Stimulated activated CD8-positive, alpha-beta memory T cell treated with anti-CD3 and anti-CD28 coated beads, Interleukin-4, amount 100 ng/mL, for 1 hour (primary cell): ENCODE measurements around the gene DPT.
"Not testable (repeated sequence)": the region's sequence is repeated elsewhere in the genome, so short reads cannot be mapped to it uniquely, and the experiment has no call there.

Experiments
- DNase-seq, 2 donors: peaks; one replicate each; pipeline ENCODE4 v3.0.0-alpha.2; 2020; ENCODE audit warnings: low read depth in 2 of 2, low spot score in 1 of 2

The DPT gene

DNA sequence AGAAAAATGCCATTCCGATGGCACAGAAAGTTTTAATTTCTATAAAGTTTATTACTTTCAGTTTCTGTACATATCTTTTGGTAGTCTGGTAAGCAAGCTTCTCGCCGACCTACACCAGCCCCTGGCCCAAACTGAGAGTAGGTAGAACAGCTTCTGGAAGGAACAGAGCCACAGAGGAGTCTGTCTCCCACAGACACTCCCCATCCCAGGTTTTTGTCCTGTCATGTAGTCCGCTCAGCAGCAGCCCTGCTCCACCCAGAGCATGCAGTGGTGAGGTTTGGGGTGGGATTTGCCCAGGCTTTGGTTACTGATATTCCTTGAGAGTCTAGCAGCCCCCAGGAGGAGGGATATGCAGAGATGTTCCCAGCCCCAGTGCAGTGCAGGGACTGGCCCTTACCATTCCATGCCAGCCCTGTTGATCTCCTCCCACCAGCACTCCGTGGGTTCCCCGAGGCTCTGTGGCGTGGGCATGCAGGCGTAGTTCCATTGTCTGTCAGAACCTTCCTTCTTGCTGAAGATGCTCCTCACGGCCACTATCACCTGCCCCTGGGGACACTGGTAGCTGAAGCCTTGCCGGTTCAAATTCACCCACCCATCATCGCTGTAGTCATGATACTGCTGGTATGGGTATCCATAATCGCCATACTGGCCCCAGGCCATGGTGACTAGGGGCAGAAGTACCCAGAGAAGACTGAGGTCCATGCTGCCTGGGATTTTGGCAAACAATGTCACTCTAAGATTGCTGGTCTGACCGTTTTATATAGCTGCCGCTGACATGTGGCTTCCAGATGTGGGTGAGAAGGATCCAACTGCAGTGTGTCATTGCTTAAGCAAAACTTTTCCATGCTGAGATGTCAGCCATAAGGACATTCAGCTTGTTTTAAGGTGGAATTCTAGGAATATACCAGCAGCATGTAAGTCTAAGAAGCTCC, at the start of gene DPT:
TSS of gene DPT (minus strand) at position 734 of the 932 bp plus-strand sequence. CDS start at position 702, 32 bp downstream.
- no peak for DNase-seq

DNA sequence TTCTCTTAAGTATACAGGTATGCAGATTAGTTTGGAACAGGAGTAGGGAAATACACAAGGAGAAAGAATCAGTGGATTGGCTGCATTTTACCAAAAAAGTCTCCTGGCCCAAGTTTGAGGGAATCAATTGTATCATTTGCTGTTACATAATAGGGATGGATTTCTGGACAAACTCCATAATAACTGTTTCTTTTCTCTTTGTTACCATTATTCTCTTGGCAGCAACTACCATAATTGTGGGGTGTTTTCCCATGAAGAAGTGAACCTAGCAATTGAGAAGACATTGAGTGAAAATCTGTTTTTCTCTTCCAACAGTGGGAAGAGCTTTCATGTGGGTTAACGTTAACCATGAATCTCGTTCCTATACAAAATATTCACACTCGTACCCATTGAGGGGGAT, 46.4 kb upstream of the DPT start:
- DNase-seq: no peak

DNA sequence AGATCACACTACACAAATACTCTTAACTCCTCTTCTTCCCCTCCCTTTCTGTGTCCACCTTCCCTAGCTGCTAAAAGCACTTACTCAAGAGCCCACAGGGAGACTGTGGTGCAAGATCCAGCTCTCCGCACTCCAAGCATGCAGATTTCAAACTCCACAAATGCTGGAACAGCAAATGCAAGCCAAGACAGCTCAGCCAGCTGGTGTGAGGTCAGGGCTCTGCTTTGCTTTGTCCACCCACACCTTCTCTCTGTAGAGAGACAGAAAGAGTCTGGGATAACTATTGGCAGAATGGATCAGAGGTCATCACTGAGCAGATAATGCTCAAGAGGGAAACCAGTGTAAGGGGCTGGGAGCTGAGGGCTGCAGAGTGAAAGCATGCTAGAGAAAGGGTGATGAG, 45.2 kb upstream of the DPT start:
- no peak for DNase-seq

DNA sequence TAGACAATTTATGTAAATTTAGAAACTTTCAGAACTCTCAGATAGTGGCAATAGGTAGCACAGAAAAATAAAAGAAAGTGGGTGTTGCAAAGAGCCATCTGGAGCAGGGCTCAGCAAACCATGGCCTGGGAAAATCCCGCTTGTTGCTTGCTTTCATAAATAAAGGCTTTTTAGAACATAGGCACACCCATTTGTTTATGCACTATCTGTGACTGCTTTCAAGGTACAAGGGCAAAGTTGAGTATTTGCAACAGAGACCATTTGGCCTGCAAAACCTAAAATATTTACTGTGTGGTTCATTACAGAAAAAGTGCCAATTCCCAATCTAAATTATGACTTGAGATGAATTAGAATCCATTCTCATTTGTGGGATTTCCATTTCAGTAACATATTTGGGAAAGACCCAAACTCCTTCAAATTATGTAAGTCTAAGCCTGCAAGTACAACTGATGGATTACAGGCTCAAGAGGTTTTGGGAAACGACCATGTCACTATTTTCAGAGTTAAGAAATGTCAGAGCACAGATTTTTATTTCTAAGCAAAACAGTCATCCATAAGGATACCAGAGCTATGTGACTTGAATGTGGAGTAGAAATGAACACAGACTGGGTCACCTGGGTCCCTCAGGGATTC, 43.5 kb upstream of the DPT start:
- DNase-seq: no peak

DNA sequence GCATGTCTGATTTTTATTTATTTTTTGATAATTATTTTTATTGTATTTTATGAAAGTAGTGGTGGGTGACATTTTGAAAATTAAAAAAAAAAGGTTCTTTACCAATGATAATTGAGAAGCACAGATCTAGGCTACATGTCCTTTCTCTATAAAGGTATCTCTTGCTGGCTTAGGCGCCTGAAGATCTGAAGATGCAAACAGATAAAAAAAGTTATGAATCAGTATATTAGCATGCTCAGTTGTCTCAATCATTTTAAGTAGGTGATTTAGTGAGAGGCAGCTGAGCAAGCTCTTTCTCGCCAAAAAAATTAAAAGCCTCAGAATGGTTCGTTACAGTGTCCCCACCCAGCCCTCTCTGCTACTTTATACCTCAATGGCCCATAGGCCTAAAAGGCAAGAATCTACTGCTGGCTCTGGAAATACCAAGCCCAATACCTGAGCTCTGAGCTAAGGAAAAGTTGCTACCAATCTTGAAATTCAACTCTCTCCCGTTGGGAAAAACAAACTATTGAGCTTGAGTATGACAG, 42.2 kb upstream of the DPT start:
- no peak for DNase-seq

DNA sequence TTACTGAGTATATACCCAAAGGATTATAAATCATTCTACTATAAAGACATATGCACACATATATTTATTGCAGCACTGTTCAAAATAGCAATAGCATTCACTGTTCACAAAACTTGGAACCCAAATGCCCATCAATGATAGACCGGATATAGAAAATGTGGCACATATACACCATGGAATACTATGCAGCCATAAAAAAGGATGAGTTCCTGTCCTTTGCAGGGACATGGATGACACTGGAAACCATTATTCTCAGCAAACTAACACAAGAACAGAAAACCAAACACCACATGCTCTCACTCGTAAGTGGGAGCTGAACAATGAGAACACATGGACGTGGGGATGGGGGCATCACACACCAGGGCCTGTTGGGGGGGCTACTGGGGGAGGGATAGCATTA, 40.9 kb upstream of the DPT start:
- DNase-seq: not testable (repeated sequence)

DNA sequence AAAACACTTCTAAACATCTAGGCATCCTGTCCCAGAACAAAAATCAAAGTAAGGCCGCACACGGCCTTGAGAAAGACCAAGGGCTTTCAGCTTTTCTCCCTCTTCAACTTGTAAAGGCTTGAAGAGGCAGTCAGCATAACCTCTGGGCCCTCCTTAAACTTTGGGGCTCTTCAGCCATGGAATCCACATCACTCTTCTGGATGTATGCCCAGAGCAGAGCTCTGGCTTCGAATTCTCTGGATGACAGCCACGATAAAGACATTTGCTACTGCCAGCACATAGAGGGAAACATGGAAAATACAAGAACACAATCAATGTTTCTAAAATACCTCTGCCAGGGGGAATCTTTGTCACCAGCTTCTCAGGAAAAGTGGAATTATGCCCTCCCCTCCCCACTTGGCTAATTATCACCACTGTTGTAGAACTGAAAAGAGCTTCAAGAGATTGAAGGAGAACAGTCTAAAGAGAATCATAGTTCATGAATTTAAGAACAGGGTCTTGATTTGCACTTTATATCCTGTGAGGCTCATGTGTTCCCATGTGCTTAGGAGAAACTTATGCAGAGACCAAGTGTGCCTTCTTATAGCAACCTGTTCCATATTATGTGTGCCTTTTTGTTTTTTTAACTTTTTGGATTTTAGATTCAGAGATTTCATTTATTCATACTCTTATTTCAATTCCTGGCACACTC, 39.0 kb upstream of the DPT start:
- no peak for DNase-seq

DNA sequence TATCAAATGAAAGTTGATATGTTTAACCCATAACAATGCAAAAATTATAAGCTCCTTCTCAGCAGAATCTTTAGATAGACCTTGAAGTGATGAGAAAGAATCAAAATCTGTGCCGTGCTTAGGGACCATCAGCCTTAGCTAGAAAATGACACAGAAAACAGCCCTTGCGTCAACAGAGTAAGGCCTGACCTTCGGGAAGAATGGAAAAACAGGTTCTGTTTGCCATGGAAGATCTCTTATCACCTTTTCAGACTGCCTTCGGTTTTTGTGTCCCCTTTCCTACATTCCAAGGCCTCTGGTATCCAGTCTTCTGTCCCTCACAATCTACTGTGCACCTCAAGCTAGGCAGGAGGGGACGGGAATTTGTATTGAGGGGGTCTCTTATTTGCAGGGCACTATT, 37.6 kb upstream of the DPT start:
- DNase-seq: no peak

DNA sequence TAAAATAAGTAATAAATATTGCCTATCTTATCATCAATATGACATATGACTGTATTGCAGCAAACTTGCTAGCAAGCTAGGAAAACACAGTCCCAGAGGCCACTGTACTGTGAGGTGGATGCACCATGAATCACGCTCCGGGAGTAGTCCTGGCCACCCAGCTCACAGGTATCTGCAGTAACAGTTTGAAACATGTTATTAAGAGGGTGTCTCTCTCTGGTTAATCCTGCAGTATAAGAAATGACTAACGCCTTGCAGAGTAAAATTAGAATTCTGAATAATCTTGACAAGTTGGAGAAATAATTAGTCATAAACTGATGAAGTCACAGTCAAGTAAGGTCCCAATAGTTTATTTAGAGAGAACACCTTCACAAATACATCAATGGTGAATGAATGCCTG, 34.0 kb upstream of the DPT start:
- no peak for DNase-seq

DNA sequence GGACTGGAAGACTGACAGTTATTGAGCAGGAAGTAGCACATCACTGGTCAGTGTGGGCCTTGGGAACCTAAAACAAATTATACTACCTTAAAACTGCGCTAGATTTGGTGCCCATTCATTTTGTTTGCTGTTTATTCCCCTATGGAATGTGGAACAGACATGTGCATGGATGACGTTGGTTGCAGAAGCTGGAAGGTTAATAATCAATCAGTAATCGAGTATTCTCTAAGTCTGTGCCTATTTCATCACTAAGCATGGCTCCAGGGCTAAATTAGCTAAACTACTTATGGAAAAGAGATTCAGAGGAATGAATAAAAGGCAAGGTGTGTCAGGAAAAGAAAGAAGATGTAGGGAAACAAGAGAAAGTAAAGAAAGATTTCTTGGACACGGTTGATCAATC, 33.5 kb upstream of the DPT start:
- no peak for DNase-seq

DNA sequence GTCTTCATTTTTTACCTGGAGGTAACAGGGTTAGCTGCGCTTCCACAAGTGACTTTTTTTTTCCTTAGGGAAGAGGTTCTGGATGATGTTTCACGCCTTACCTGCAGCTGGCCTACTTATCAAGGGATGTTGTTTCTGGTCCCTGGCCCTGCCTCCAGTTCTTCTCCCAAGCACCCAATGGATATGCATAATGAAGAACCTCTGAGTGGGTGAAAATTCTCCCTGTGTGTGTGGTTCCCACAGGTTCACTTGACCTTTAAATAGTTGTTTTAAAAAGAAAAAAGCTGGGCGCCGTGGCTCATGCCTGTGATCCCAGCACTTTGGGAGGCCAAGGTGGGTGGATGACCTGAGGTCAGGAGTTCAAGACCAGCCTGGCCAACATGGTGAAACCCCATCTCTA, 31.8 kb upstream of the DPT start:
- no peak for DNase-seq

DNA sequence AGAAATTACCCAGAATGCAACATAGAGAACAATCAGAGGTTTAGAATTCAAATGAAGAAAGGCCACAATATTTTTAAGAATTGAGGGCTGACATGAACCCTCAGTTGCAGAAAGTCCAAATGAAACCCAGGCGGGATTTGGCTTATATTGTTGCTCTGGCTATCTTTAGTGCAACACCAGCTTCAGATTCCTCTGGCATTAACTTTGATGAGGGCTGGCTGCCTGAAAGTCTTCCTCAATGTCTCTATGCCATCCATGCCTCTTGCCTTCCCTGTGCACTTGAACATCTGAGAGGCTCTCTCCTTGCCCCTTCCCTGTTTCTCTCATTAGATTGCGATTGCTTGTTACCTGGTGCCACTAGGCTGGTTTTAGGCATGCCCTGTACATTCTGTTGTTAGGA, 31.2 kb upstream of the DPT start:
- no peak for DNase-seq

DNA sequence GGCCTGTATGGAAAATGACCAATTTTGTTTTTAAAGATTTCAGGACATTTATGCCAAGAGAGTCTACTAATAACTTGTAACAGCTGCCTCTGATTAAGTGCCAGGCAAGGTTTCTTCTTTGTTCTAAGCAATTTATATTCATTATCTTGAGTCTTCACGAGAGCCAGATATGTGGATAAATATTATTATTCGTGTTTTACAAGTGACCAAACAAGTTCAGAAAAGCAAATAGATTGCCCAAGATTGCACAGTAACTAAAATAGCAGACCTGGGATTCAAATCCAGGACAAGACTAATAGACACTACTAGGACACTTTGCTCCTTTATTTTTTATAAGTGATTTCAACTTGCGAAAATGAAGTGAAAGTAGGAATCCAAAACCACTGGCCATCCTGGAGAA, 30.1 kb upstream of the DPT start:
- no peak for DNase-seq

DNA sequence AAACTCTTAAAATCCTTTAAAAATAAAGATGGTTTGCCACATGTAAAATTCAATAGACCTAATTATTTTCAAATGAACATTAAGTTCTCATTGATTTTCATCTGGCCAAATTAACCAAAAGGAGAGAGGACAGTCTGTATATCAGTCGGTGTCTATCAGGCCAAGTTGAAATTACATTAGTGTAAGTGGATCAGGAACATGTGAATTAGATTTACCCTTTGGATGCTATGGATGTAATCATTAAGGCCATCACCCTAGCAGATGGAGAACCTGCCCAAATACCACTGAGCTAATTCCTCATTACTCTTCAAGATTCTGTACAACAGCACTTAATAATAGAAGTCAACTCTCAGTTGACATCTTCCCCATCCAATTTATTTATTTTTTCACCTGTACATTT, 29.5 kb upstream of the DPT start:
- no peak for DNase-seq

DNA sequence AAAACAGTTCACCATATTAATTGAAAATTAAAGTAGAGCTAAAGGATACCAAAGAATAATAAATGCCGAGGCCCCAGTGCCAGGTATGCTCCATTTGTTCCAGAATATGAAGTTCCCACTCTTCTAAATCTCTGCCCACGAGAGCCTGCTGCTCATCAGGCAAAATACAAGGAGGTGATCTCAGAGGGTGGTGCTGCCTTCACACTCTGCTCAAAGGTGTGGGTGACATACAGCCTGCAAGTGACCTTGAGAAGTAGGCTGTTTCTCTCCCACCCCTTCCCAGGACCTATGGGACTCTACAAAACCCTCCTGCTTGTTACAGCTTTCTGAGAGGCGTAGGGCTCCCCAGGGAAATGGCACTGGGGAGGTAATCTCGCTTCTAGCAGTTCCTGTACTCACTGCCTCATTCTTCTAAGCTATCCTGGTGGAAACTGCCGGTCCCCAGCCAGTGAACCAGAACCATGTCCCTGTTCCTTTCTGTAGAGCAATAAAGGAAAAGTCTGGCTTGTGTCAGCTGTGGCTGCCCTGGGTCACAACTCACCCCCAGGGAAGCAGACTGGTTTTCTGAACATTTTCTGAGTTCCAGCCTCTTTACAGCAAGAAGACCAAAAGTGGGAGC, 26.9 kb upstream of the DPT start:
- no peak for DNase-seq

DNA sequence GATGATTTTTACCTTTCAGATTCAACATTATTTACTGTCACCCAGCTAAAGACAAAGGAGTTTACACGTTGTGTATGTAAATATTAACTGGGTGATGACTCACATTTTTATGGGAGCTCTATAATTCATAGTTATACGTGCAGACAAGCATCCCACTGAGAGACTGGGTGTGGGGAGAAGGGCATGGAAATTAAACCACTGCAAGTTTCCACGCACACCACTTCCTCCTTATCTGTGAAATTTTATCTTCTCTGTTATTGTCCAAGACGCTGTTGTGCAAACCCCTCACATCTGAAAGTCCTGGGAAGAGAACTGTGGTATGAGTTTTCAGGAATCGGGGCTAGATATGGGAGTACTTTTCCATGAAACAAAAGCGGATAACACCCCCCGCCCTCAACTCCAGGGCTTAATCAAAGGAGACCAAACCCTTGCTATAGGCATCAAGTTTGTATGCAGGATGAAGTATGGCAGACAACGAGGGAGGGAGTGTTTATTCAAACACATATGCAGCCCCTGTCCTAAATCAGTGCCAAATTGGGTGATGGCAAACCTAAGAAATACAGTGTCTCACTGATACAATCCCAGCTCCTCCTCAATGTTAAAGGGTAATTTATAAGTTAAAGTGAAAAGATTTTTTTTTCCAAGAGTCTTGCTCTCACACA, 23.3 kb upstream of the DPT start:
- DNase-seq: no peak

DNA sequence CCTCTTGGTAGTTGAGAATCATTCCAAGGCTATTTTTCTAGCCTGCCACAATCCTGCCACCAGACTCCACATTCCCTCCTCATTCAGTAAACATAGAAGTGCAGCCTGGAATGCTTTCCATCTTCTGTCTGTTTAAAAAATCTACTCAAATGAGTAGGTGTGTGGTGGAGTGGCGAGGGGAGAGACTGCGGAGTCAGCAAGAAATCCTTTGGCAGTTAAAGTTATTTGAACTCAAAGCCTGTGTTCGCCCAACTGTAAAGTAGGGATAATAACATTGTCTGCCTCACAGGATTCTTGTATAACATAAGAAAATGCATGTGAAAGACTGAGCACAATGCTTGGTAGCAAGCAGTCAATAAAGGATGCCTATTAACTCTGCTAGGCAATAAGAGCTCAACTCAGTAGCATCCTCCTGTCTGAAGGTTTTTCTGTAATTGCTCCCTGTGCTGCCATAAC, 22.2 kb upstream of the DPT start:
- no peak for DNase-seq

DNA sequence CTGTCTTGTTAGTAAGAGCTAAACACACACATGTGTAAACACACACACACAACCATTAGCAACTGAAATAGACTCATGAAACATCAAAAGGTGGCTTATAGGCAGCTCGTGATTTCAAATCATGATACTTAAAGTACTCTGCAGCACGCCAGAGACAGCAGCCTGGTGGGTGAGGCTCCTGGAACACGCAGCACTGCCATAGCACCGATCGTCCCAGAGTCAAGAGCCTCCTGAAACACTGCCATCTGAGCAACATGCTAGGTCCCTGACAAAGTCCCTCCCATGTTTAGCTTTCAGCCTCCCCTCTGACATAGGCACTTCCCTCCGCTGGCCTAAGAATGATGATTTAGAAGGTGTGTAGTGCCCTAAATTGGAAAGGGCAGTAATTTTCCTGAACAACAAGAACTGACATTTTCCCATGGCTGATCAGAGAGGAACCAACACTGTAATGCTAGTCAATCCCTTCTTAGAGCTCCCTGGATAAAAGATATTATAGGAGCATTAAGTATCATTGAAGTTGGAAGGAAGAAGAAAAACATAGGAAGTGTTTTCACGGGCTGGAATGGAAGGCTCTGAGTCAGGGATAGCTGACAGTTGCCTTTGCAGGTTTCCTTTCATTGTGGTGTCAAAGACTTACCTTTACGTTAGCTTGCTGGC, 14.1 kb upstream of the DPT start:
- no peak for DNase-seq

DNA sequence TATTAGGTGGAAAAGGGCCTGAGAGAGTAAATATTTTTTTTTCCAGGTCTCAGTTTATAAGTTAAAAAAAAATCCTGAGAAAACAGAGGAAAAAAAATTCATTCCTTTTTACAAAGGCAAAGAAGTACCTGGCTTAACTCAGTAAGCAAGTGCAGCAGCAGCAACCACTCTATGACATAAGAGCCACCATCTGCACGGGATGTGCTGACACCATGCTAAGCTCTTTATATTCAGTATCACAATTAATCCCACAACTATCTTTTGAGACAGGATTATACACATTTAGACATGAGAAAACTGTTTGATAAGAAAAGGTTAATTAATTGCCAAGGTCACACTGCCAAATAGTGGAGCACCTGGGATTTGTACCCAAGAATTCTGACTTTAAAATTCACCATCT, 13.4 kb upstream of the DPT start:
- DNase-seq: no peak

DNA sequence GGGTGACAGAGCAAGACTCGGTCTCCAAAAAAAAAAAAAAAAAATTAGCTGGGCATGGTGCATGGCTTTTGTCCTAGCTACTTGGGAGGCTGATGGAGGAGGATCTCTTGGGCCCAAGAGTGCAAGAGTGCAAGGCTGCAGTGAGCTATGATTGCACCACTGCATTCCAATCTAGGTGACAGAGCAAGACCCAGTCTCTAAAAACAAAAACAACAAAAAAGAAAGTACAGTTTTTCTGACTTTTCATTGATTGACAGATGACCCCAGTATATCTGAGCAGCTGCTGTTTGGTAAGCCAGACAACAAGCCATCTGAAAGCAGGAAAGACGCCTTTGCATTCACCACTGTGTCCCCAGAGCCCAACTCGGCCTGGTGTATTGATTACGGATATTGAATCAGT, 10.9 kb upstream of the DPT start:
- no peak for DNase-seq
